Breast epithelium (tissue), 4 donors: ENCODE data around the gene ADAMTSL3. TPM values are rescaled to one million over a fixed set of nuclear protein-coding genes. Genes with fewer than 3 reads are reported as not detected.
"Not testable (repeated sequence)": the region's sequence is repeated elsewhere in the genome, so short reads cannot be mapped to it uniquely, and the experiment has no call there.

Source experiments
- DNase-seq, 2 donors: peaks; one replicate each; pipeline ENCODE4 v3.0.0-alpha.2; 2019; ENCODE audit warnings: low spot score in 2 of 2
- H3K27ac ChIP-seq, 2 donors: fragments of 200-600 bp; sonication (generic) in 1 of 2; one replicate each; pipeline ENCODE4 v1.5.1; 2016 to 2019; ENCODE audit warnings: mild to moderate bottlenecking in 1 of 2
- H3K27me3 ChIP-seq, 2 donors: fragments of 200-600 bp; sonication (generic) in 1 of 2; one replicate each; pipeline versions ENCODE4 v1.5.1 to v1.6.0; 2017 to 2019; ENCODE audit warnings: control low read depth in 1 of 2, mild to moderate bottlenecking in 1 of 2
- H3K36me3 ChIP-seq: fragments of 200-600 bp; one replicate; pipeline ENCODE4 v1.5.1; 2019
- H3K4me1 ChIP-seq, 2 donors: fragments of 200-600 bp; sonication (generic); one replicate each; pipeline ENCODE4 v1.5.1; 2016 to 2019; ENCODE audit warnings: control low read depth in 1 of 2
- H3K4me3 ChIP-seq, 3 donors: fragments of 200-600 bp; sonication (generic); 1 replicate in 2 of 3; 2 replicates in 1 of 3; pipeline ENCODE4 v1.5.1; 2016 to 2019; ENCODE audit warnings: mild to moderate bottlenecking in 3 of 3, moderate library complexity in 2 of 3
- H3K9me3 ChIP-seq, 2 donors: fragments of 200-600 bp; sonication (generic) in 1 of 2; one replicate each; pipeline ENCODE4 v1.5.1; 2016 to 2019; ENCODE audit warnings: control low read depth in 1 of 2
- CTCF ChIP-seq, 3 donors: fragments of 450-650 bp; IDR thresholded peaks; one replicate each; pipeline ENCODE4 v1.5.1; 2016 to 2017; ENCODE audit warnings: antibody characterized with exemption in 3 of 3, mild to moderate bottlenecking in 3 of 3, moderate library complexity in 3 of 3
- POLR2A ChIP-seq: fragments of 450-650 bp; IDR thresholded peaks from one replicate; pipeline ENCODE4 v1.6.1; 2016; ENCODE audit warnings: antibody characterized with exemption, mild to moderate bottlenecking, moderate library complexity
- POLR2AphosphoS5 ChIP-seq, 3 donors: sonication (generic); formaldehyde crosslinking; IDR thresholded peaks; one replicate each; pipeline ENCODE4 v1.6.1; 2017; ENCODE audit warnings: antibody characterized with exemption in 3 of 3
- intact Hi-C: fragments of 100-400 bp; cut with DNase I; formaldehyde crosslinking; loops from one replicate; pipeline ENCODE4 v1.15.1; 2023; ENCODE audit warnings: low total_unique reads
- total RNA-seq, 3 donors: library from RNA; depleted of rRNA; stranded (reverse); fragments of >200 nt; gene quantifications; one replicate each; pipeline ENCODE4 v1.1.0, GENCODE V29; 2016

ADAMTSL3 gene
- total RNA-seq, 3 donors from 2014 or later: 1.8 to 3.9 (median 2.7) TPM

DNA sequence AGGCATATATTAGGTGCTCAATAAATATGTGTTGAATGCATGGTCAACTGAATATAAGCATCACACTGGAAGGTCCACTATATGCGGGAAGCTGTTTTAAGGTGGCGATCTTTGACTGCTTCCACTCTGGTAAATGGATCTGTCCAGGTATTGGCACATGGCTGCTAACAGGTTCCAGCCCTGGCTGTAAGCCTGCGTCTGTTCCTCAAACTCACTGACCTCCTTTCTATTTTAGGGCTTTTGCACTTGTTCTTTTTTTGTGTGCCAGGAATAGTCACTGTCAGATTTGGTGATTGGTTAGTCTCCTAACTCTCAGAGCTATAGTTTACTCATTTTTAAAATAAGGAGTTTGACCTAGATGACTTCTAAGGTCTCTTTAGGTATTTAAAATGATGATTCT lies 46.2 kb downstream of the ADAMTSL3 start:
- Histone ChIP-seq H3K36me3 (no peaks in the 10 kb centered on the region), H3K4me1 (no peaks in the 10 kb centered on the region), H3K27me3 (no peaks in the 10 kb centered on the region), H3K9me3 (no peaks in the 10 kb centered on the region), H3K4me3 (no peak overlapping the region), H3K27ac (no peak overlapping the region)
- DNase-seq: no peak
- TF ChIP-seq POLR2AphosphoS5 (IDR thresholded peaks at IDR 0.05) (no peak), POLR2A (no peak), CTCF (IDR thresholded peaks at IDR 0.05) (no peak)
- intact Hi-C loops: no loop called here

GRCh38 chr15:83702314-83702713 lies 48.4 kb downstream of the ADAMTSL3 start:
- H3K36me3 ChIP-seq, H3K9me3 ChIP-seq, DNase-seq, H3K4me1 ChIP-seq, intact Hi-C loops, H3K4me3 ChIP-seq, H3K27me3 ChIP-seq, H3K27ac ChIP-seq: not testable (repeated sequence)

- intact Hi-C loops: no loop called here
These were observed 54.4 kb downstream of the ADAMTSL3 start for GRCh38 chr15:83708328-83708727.

DNA sequence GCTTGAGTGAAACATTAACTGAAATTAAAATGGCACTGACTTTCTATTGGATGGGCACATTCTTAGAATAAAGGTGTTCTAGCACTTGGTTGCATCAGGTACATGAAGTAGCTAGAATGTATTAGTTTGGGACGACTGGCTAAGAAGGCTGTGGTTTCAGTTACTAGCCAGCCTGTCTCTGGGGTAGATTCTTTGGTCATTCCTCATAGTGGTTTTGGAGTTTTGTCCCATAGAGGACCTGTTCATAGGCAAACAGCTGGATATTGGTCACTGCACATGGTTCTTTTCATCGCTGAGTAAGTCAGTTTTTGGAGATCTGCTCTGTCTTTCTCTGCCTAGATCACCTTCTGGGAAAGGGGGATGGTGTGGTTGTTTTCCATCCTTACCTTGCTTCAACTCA lies 55.3 kb downstream of the ADAMTSL3 start:
- DNase-seq: no peak
- Histone ChIP-seq H3K9me3 (no peaks in the 10 kb centered on the region), H3K27ac (no peak overlapping the region), H3K27me3 (no peaks in the 10 kb centered on the region), H3K36me3 (no peaks in the 10 kb centered on the region), H3K4me3 (no peak overlapping the region), H3K4me1 (no peaks in the 10 kb centered on the region)
- intact Hi-C loops: no loop called here
- TF ChIP-seq POLR2AphosphoS5 (IDR thresholded peaks at IDR 0.05) (no peak), CTCF (IDR thresholded peaks at IDR 0.05) (no peak), POLR2A (no peak)

More at GRCh38 chr15:83708328-83708727, 54.4 kb downstream of the ADAMTSL3 start:
- H3K27ac ChIP-seq: no peak overlapping the region
- TF ChIP-seq POLR2A (no peak), CTCF (IDR thresholded peaks at IDR 0.05) (no peak), POLR2AphosphoS5 (IDR thresholded peaks at IDR 0.05) (no peak)
- H3K27me3 ChIP-seq: no peaks in the 10 kb centered on the region
- no peaks in the 10 kb centered on the region for H3K36me3 ChIP-seq
- no peak for DNase-seq
- H3K9me3 ChIP-seq: no peaks in the 10 kb centered on the region
- H3K4me1 ChIP-seq: no peaks in the 10 kb centered on the region
- H3K4me3 ChIP-seq: no peak overlapping the region

DNA sequence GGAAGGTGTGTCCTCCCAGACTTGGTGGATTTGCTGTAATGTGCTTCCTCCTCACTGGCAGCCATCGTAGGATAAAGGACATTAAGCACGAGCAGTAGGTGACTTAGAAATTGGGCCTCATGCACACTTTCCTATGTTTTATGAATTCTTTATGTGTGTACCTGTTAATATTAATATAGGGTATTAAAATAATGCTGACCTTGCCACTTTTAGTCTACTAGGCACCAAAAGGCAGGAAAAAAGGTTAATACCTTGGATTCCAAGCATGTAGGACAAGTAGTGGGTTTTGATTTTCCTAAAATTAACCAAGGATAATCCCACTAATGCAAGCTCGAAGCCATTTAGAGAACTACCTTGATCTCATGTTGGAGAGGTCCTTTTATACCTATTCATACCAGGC lies 55.9 kb downstream of the ADAMTSL3 start:
- H3K9me3 ChIP-seq: no peaks in the 10 kb centered on the region
- no peak overlapping the region for H3K27ac ChIP-seq
- no peak overlapping the region for H3K4me3 ChIP-seq
- no peaks in the 10 kb centered on the region for H3K36me3 ChIP-seq
- DNase-seq: no peak
- intact Hi-C loops: no loop called here
- H3K4me1 ChIP-seq: no peaks in the 10 kb centered on the region
- H3K27me3 ChIP-seq: no peaks in the 10 kb centered on the region
- TF ChIP-seq POLR2A (no peak), CTCF (IDR thresholded peaks at IDR 0.05) (no peak), POLR2AphosphoS5 (IDR thresholded peaks at IDR 0.05) (no peak)

DNA sequence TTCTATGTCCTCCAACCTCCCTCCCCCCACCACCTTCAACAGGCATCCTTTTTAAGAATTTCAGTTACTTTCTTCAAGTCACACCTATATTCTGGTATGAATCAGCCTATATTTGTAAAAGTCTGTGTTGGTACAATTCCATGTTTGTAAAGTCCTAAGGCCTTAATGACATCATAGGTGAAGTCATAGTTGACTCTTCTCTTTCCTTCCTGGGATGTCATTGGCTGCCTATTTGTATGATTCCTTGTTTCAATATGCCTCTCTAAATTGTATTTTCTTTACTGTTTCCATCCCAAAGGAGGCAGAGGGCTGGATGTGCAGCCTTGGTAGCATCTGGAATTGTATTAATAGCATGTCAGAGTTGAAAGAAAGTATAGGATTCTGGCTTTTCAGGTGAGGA lies 56.5 kb downstream of the ADAMTSL3 start:
- intact Hi-C loops: no loop called here
- no peak for DNase-seq
- Histone ChIP-seq H3K4me3 (no peak overlapping the region), H3K9me3 (no peaks in the 10 kb centered on the region), H3K4me1 (no peaks in the 10 kb centered on the region), H3K27me3 (no peaks in the 10 kb centered on the region), H3K27ac (no peak overlapping the region), H3K36me3 (no peaks in the 10 kb centered on the region)
- TF ChIP-seq CTCF (IDR thresholded peaks at IDR 0.05) (no peak), POLR2AphosphoS5 (IDR thresholded peaks at IDR 0.05) (no peak), POLR2A (no peak)
